D721Med (cell line): ENCODE data around the gene MSH6.

ENCODE experiments used
- DNase-seq: peaks from one replicate; pipeline ENCODE4 v3.0.0; 2011; ENCODE audit warnings: low spot score; ENCODE audit not compliant: insufficient read length
- FAIRE-seq: peaks from 2 replicates; lab custom pipeline; 2011; peaks lifted over from hg19 to GRCh38; lab: Jason Lieb, UNC
- TF ChIP-seq, protein P1 (sequence below): IDR thresholded peaks from 2 replicates; pipeline ENCODE4 v1.5.1; 2012; ENCODE audit warnings: mild to moderate bottlenecking, control low read depth; ENCODE audit not compliant: insufficient read depth; ENCODE audit errors: missing control alignments

The MSH6 gene

DNA sequence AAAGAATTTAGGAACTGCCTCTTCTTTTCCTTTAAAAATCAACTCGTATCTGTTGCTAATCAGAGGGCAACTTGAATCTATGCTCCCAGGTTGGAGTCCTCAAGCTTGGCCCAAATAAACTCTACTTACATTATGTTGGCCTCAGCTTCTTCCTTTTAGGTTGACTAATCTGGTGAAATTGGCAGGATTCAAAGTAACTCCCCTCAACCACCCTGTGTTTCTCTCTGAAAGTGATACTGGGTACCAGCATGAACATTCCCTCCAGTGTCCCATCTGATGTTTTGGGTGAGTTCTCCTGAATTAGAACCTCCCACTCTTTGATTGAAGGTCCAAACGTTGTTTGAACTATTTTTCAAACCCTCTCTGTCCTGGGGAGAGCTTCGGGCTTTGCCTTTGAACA lies 41.3 kb upstream of the MSH6 start:
- FAIRE-seq: no peak
- TF ChIP-seq, protein P1, sequence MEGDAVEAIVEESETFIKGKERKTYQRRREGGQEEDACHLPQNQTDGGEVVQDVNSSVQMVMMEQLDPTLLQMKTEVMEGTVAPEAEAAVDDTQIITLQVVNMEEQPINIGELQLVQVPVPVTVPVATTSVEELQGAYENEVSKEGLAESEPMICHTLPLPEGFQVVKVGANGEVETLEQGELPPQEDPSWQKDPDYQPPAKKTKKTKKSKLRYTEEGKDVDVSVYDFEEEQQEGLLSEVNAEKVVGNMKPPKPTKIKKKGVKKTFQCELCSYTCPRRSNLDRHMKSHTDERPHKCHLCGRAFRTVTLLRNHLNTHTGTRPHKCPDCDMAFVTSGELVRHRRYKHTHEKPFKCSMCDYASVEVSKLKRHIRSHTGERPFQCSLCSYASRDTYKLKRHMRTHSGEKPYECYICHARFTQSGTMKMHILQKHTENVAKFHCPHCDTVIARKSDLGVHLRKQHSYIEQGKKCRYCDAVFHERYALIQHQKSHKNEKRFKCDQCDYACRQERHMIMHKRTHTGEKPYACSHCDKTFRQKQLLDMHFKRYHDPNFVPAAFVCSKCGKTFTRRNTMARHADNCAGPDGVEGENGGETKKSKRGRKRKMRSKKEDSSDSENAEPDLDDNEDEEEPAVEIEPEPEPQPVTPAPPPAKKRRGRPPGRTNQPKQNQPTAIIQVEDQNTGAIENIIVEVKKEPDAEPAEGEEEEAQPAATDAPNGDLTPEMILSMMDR: no peak
- no peak for DNase-seq

DNA sequence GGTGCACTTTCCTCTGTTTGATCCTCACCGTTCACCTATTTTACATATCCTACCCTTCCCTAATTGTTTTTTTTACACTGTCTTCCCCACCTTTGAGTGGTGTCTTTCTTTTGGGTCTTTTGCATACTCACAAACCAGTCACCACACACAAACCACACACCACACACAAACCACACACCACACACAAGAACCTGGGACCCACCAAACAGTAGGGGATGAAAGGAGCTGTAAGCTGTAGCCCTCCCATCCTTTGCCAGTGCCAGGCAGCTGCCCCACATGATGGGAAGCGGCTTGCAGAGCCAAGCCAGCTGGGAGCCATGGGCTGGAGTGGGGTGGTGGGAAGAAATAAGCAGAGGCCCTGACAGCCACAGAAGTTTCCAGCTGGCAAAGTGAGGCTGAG lies 38.9 kb upstream of the MSH6 start:
- DNase-seq: no peak
- FAIRE-seq: no peak
- TF ChIP-seq, protein P1: no peak

DNA sequence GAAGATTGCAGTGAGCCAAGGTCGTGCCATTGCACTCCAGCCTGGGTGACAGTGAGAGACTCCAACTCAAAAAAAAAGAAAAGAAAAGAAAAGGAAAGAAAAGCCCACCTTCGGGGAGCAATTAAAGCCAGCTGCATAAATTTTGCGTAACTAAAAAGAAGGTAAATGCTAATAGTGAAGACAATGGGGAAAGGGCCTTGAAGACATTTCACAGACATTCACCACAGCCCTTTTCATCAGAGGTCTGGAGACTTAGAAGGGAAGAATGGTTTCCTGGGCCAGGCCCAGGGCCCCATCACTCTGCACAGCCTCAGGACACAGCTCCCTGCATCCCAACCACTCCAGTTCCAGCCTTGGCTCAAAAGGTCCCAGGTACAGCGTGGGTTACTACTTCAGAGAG lies 35.1 kb upstream of the MSH6 start:
- TF ChIP-seq, protein P1: no peak
- no peak for FAIRE-seq

DNA sequence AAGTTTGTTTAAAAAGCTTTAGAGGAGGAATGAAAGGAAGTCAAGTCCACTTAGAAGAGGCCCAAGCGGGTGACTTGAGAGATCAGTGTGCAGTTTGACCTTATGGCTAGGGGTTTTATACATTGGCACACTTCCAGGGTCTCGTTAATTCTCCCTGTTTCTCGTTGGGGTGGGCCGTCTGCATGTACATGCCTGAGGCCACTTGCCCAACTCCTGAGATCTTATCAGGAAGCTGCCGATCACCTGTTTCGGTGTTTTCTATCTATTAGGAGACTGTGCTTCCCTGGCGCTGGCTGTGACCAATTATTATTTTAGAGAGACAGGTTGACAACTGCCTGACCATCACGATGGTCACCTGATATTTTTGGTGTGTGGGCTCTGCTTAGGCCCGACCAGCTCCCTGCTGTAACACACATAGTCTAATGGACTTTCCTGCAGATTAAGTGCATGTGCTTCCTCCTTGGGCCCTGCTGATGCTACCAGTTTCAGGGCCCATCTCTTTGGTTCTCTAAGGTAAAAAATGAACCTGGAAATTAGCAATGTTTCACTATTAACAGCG lies 31.0 kb upstream of the MSH6 start:
- no peak for DNase-seq
- TF ChIP-seq, protein P1: no peak
- no peak for FAIRE-seq

More for the DNA sequence above, 35.1 kb upstream of the MSH6 start:
- no peak for DNase-seq

DNA sequence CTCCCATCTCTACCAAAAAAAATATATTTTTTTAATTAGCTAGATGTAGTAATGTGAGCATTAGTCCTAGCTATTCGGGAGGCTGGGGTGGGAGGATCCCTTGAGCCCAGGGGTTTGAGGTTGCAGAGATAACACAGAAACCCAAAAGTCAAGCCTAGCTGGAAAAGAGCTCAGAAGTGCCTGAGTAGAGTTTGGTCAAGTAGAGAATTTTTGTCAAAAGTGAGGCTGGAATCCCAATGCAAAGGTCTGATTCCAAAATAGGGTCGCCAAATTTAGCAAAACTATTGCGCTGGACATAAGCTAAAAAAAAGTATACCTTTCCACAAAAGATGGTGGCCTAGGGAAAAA lies 15.5 kb upstream of the MSH6 start:
- FAIRE-seq (no peak), DNase-seq (no peak)
- TF ChIP-seq, protein P1: no peak

DNA sequence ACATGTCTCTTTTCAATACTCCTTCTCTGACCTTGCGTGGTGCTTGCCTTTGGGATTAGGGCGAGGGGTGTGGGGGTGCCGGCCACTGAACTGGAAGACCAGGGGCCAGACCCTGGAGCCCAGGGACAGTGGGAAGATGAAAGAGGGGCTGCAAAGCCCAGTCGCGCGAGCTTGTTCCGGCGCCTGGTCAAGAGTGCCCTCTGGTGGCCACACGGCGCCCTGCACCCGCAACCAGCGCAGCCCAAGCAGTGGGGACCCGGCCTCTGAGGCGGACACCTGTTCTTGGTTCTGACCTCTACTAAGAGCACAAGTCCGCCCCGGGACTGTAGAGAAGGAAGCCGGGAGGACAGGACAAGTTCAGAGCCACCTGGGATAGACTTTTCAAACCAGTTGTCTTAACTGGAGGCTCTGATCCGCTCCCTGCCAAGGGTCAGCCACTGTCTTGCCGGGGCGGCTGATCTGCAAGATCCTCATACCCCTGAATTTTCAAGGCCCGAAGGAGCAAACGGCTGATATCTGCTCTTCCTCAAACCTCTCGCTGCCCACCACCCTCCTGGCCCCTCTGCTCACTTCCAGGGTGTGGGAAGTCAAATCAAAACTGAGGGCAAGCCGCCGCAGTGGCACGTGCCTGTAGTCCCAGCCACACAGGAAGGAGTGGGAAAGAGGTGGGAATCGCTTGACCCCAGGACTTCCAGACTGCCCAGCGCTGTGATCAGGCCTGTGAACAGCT lies 14.9 kb upstream of the MSH6 start:
- TF ChIP-seq, protein P1: peak; percentile 87
- DNase-seq (peak; percentile 41), FAIRE-seq (no peak)

DNA sequence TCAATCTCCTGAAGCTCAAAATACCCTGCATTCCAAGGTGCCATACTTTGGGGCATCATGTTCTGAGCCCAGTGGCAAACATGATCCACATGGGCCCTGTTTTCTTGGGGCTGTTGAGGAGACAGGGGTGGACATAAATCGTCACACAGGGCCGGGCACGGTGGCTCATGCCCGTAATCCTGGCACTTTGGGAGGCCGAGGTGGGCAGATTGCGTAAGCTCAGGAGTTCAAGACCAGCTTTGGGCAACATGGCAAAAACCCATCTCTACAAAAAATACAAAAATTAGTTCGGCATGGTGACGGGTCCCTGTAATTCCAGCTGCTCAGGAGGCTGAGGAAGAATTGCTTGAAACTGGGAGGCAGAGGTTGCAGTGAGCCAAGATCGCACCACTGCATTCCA lies 13.6 kb upstream of the MSH6 start:
- DNase-seq: no peak
- no peak for FAIRE-seq
- TF ChIP-seq, protein P1: no peak
